Activated naive CD4-positive, alpha-beta T cell treated with anti-CD3 and anti-CD28 coated beads, Interleukin-2, amount 50 U/mL, for 72 hours (primary cell): ENCODE measurements around the gene PPM1J. TPM values are rescaled to one million over a fixed set of nuclear protein-coding genes. Genes with fewer than 3 reads are reported as not detected.
"Not testable (repeated sequence)": the region's sequence is repeated elsewhere in the genome, so short reads cannot be mapped to it uniquely, and the experiment has no call there.

Source experiments
- ATAC-seq, 2 donors: fragments of 150-1000 bp; cut with Tn5 transposase; 2 replicates each; pipeline ENCODE4 v1.10.0; 2021; ENCODE audit warnings: mild to moderate bottlenecking in 2 of 2, moderate library complexity in 2 of 2
- DNase-seq, 2 donors: peaks; one replicate each; pipeline ENCODE4 v3.0.0; 2021 to 2022; ENCODE audit warnings: low spot score in 2 of 2
- H3K27ac Mint-ChIP-seq, 2 donors: one replicate each; pipeline ENCODE4 v1.8.0; 2022; ENCODE audit warnings: mild to moderate bottlenecking in 2 of 2, mixed read lengths in 2 of 2
- H3K36me3 Mint-ChIP-seq, 2 donors: one replicate each; pipeline ENCODE4 v1.8.0; 2022; ENCODE audit warnings: mixed read lengths in 2 of 2
- H3K9me3 Mint-ChIP-seq, 2 donors: one replicate each; pipeline ENCODE4 v1.8.0; 2022; ENCODE audit warnings: mixed read lengths in 2 of 2
- total RNA-seq, 2 donors: library from RNA; stranded (reverse); gene quantifications; one replicate each; pipeline ENCODE4 v1.2.3, GENCODE V29; 2022

The PPM1J gene
- total RNA-seq, 2 donors from 2014 or later: 0.46 to 1.8 TPM

GRCh38 chr1:112727716-112728115 lies 12.6 kb upstream of the PPM1J start:
- DNase-seq: no peak
- Mint-ChIP-seq H3K9me3 (no peaks in the 10 kb centered on the region), H3K27ac (no peak overlapping the region), H3K36me3 (no peaks in the 10 kb centered on the region)
- peak in 1 of 2 donors; percentile 31 for ATAC-seq

GRCh38 chr1:112724240-112724639 lies 9.1 kb upstream of the PPM1J start:
- not testable (repeated sequence) for H3K27ac Mint-ChIP-seq, H3K36me3 Mint-ChIP-seq, ATAC-seq, DNase-seq, H3K9me3 Mint-ChIP-seq

- peak overlapping the region in 1 of 2 donors; percentile 12 for H3K27ac Mint-ChIP-seq
- H3K9me3 Mint-ChIP-seq: no peaks in the 10 kb centered on the region
- H3K36me3 Mint-ChIP-seq: no peaks in the 10 kb centered on the region
- ATAC-seq (peak in 1 of 2 donors; percentile 28), DNase-seq (no peak)
Measured at GRCh38 chr1:112723511-112723839, 8.3 kb upstream of the PPM1J start.

- DNase-seq: no peak
- no peaks in the 10 kb centered on the region for H3K36me3 Mint-ChIP-seq
- ATAC-seq: peak; percentile 25 to 47
- H3K9me3 Mint-ChIP-seq: no peaks in the 10 kb centered on the region
- H3K27ac Mint-ChIP-seq: peak overlapping the region in 1 of 2 donors; percentile 12
Measured at GRCh38 chr1:112722601-112723510, 7.7 kb upstream of the PPM1J start.

DNA sequence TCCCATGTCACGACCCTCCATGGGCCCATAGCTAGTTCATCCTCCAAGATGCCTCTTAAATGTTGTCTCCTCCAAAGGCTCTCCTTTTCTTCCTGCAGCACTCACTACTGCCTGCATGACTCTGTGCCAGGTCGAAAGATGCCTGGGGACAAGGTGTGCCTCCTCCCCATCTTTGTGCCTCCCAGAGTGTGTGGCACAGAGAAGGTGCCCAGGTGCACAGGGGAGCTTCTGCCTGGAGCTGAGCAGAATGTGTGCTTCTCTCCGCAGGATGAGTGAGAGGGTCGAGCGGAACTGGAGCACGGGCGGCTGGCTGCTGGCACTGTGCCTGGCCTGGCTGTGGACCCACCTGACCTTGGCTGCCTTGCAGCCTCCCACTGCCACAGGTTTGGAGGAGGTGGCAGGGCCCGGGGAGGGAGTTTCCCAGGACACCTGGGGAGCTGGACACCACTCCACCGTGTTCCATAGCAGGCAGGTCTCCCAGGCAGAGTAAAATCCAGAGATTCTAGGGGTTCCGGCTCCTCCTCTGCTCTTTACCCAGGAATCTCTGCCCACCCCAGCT lies 6.9 kb upstream of the PPM1J start:
- no peaks in the 10 kb centered on the region for H3K36me3 Mint-ChIP-seq
- H3K27ac Mint-ChIP-seq: no peak overlapping the region
- ATAC-seq (no peak), DNase-seq (no peak)
- H3K9me3 Mint-ChIP-seq: no peaks in the 10 kb centered on the region

DNA sequence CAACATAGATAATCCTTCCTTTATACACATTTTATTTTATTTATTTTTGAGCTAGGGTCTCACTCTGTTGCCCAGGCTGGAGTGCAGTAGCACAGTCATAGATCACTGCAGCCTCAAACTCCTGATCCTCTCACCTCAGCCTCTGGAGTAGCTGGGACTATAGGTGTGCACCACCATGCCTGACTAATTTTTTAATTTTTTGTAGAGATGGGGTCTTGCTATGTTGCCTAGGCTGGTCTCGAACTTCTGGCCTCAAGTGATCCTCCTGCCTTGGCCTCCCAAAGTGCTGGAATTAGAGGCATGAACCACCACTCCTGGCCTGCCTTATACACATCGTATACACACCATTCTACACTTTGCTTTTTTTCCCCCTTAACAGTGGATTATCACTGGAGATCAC lies 6.2 kb upstream of the PPM1J start:
- H3K27ac Mint-ChIP-seq, ATAC-seq, H3K36me3 Mint-ChIP-seq, H3K9me3 Mint-ChIP-seq, DNase-seq: not testable (repeated sequence)

DNA sequence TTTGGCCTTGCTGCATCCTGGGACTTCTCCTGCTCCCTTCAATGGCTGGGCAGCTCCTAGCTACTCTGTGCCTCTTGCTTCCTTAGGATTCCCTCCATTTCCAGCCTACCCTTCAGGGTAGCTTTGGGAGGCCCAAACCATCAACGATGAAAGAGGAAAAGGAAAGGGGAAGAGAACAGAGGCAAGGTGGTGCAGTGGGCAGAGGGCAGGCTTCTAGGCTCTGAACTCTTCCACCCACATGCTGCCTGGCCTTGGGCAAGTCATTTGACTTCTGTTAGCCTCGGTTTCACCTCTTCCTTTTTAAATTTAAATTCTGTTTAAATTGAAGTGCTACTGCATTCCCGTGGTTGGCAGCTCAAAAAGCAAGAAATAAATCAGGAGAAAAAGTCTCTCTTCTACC lies 5.7 kb upstream of the PPM1J start:
- Mint-ChIP-seq H3K9me3 (no peaks in the 10 kb centered on the region), H3K27ac (no peak overlapping the region), H3K36me3 (no peaks in the 10 kb centered on the region)
- no peak for ATAC-seq
- no peak for DNase-seq

DNA sequence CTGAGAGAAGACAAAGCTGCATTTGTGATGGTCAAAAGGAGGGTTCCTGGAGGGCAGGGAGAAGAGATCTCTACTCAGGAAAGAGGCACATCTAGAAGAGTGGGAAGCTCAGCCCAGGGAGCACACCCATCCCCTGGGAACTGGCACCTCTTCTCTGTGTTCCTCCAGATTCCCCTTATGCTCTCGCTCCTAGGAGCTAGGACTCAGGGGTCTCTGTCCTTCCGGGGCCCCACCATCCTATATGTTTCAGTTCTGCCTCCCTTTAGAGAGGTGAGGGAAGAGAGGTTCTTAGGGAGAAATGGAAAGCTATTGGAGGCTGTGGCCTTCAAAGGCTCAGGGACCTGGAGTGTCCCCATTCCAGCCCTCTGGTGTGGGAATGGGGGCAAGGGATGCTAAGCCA lies 4.6 kb upstream of the PPM1J start:
- Mint-ChIP-seq H3K36me3 (no peaks in the 10 kb centered on the region), H3K9me3 (no peaks in the 10 kb centered on the region), H3K27ac (no peak overlapping the region)
- no peak for DNase-seq
- no peak for ATAC-seq

GRCh38 chr1:112718691-112719418 lies 3.7 kb upstream of the PPM1J start:
- DNase-seq (peak; percentile 80 to 85), ATAC-seq (peak; percentile 34 to 47)
- H3K9me3 Mint-ChIP-seq: no peaks in the 10 kb centered on the region
- no peaks in the 10 kb centered on the region for H3K36me3 Mint-ChIP-seq
- no peak overlapping the region for H3K27ac Mint-ChIP-seq

DNA sequence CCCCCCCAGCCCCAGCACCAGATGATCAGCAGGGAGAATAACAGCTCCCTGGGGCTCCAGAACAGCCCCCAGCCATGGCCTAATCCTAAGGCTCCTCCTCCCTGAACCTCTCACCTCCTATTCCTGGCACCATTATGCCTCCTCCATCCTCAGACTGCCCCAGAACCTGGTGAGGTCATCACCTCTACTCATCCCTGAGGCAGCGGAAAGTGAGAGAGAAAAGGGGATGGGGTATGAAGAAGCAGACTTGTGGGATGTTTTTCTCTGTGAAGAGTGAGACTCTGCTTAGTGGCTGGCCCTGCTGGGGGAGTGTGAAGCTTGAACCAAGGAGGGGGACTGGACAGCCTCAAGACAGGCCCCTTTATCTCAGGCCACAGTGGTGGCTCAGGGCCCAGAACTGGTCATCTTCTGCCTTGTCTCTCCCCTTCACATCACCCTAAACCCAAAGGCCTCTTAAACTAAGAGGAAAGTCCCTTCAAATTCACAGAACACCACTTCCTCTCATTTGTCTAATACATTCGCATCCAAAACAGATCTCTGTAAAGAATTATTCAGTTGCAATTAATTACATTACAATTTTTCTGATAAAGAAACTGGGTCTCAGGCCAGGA lies 2.2 kb upstream of the PPM1J start:
- H3K36me3 Mint-ChIP-seq: no peaks in the 10 kb centered on the region
- H3K27ac Mint-ChIP-seq: peak overlapping the region in 1 of 2 donors; percentile 72

GRCh38 chr1:112716133-112716720 lies 1.1 kb upstream of the PPM1J start:
- peak; percentile 72 to 85 for DNase-seq

More for the DNA sequence above, 2.2 kb upstream of the PPM1J start:
- DNase-seq (no peak), ATAC-seq (no peak)
- H3K9me3 Mint-ChIP-seq: no peaks in the 10 kb centered on the region

GRCh38 chr1:112714313-112715263 lies 544 bp downstream of the PPM1J start:
- H3K9me3 Mint-ChIP-seq: no peaks in the 10 kb centered on the region
- H3K36me3 Mint-ChIP-seq: no peaks in the 10 kb centered on the region
- no peak for DNase-seq
- peak in 1 of 2 donors; percentile 1 for ATAC-seq
- H3K27ac Mint-ChIP-seq: no peak overlapping the region

More at GRCh38 chr1:112716133-112716720, 1.1 kb upstream of the PPM1J start:
- peak; percentile 42 to 64 for ATAC-seq
- Mint-ChIP-seq H3K27ac (peak overlapping the region in 1 of 2 donors; percentile 32), H3K9me3 (no peaks in the 10 kb centered on the region), H3K36me3 (no peaks in the 10 kb centered on the region)

DNA sequence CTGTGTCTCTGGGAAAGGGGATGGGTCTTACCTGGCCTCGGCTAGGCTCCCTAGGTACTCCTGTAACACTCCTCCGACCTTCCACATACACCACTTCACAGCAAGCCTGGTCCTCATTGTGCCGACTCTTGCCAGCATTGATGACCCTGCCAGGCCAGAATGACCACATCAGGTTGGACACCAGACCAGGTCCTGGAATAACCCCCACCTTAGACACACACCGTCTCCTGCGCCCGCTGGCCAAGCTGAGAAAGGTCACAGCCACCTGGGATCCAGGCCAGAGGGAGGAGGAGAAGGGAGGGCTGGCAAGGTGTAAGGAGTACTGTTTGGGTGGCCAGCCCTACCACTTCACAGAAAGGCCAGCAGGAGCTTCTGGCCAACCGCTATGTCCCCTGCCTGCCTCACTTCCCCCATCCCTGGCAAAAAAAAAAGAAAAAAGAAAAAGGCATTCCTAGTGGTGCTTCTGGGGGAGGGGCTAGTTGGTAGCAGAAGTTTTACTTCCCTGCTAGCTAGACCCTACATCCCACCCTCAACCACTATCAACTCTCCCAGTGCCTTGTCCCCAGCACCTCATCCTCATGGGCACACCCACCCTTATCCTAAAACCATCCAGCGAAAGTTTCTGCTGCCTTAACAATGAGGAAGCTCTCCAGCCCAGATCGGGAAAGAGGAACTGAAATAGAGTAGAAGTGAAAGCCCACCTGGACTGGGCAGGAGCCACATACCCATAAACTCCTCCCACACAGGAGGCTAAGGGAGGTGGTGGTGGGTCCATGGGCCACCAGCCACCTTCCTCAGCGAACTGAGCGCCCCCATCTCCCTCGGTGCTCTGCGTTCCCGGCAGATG lies 1.4 kb downstream of the PPM1J start:
- ATAC-seq (no peak), DNase-seq (no peak)
- H3K36me3 Mint-ChIP-seq: no peaks in the 10 kb centered on the region
- H3K27ac Mint-ChIP-seq: no peak overlapping the region
- H3K9me3 Mint-ChIP-seq: no peaks in the 10 kb centered on the region

GRCh38 chr1:112712701-112713128 lies 2.4 kb downstream of the PPM1J start:
- ATAC-seq (no peak), DNase-seq (no peak)
- Mint-ChIP-seq H3K9me3 (no peaks in the 10 kb centered on the region), H3K27ac (no peak overlapping the region), H3K36me3 (no peaks in the 10 kb centered on the region)

- ATAC-seq (no peak), DNase-seq (no peak)
- Mint-ChIP-seq H3K27ac (no peak overlapping the region), H3K9me3 (no peaks in the 10 kb centered on the region), H3K36me3 (no peaks in the 10 kb centered on the region)
Measured at GRCh38 chr1:112712191-112712590, 2.9 kb downstream of the PPM1J start.
